ENCODE results near the gene NLGN3.

Gene NLGN3

GRCh38 chrX:71214604-71215337 lies 70.1 kb downstream of the NLGN3 start:
- DNase-seq (ENCODE audit: low read depth): no peak
- no peak for TF ChIP-seq CTCF (conservative IDR thresholded peaks at IDR 0.05; ENCODE audit: control insufficient read depth, insufficient read depth, low read depth, low read length)
- H3K4me3 ChIP-seq (ENCODE audit: control insufficient read depth, low read depth, low read length): no peak overlapping the region

DNA sequence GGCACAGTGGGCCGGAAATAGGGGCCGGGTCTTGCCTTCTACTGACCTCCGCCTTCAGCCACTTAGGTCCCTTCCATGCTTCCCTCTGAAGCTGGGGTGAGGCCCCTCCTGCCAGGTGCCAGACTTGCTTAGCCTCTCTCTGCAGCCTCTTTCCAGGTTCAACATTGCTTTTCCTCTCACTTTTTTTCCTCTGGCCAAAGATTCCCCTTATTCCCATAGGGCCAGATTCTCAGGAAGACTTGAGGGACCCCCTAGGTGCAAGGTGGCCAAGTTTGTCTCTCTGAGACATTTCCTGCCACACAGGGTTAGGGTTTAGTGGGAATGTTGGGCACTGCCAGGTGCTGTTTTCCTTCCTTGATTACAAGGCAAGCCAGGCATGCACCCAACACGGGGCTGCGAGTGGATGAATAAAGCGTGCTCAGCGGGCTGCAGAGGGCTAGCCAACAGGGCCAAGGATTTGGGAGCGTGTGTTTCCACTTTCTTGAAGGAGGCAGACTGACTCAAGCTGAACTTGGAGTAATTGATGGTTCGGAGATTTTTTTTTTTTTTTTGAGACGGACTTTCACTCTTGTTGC lies 70.8 kb downstream of the NLGN3 start:
- no peak for DNase-seq (ENCODE audit: low read depth)
- no peak overlapping the region for H3K4me3 ChIP-seq (ENCODE audit: control insufficient read depth, low read depth, low read length)
- TF ChIP-seq CTCF (conservative IDR thresholded peaks at IDR 0.05; ENCODE audit: control insufficient read depth, insufficient read depth, low read depth, low read length): no peak

DNA sequence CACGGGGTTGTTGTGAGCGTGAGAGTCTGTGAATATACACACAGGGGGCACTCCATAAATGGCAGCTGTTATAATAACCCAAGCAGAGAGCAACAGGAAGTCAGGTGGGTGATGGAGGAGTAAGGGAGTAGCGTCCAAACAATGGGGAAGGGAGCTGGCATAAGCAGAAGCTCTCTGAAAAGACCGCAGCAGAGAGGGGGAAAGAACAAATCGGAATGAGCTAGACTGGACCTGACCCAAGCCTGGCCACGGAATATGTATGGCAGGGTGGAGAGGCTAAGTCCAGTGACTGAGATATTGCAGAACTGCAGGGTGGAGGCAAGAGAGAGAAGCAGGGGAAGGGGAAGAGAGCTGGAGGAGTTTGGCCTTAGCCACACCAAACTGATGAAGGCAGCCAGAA lies 71.8 kb downstream of the NLGN3 start:
- DNase-seq (ENCODE audit: low read depth): no peak
- no peak overlapping the region for H3K4me3 ChIP-seq (ENCODE audit: control insufficient read depth, low read depth, low read length)
- no peak for TF ChIP-seq CTCF (conservative IDR thresholded peaks at IDR 0.05; ENCODE audit: control insufficient read depth, insufficient read depth, low read depth, low read length)

DNA sequence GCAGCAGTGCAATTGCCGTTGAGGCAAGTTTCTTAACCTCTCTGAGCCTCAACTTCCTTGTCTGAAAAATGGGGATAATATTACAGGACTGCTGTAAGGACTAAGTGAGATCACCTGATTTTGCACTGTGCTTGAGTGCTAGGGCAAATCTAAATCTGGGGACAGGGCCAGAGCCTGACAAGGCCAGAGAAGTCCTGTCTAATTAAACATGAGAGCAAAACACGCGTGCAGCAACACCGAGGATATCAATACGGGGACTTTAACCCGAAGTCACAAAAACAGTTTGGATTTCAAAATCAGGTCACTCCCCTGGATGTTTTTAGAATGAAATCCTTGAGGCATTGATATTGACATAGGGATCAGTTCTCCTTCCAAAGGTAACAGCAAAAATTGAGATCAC lies 72.7 kb downstream of the NLGN3 start:
- TF ChIP-seq CTCF (conservative IDR thresholded peaks at IDR 0.05; ENCODE audit: control insufficient read depth, insufficient read depth, low read depth, low read length): no peak
- H3K4me3 ChIP-seq (ENCODE audit: control insufficient read depth, low read depth, low read length): no peak overlapping the region
- DNase-seq (ENCODE audit: low read depth): no peak
